ENCODE results near the gene CALHM1. TPM values are rescaled to one million over a fixed set of nuclear protein-coding genes. Genes with fewer than 3 reads are reported as not detected.

Gene CALHM1
- total RNA-seq, 1 experiment from 2014 or later = not detected

- no peak for DNase-seq (ENCODE audit: low spot score)
Measured at GRCh38 chr10:103455235-103455634, 3.5 kb downstream of the CALHM1 start.

GRCh38 chr10:103454026-103454425 is 4.7 kb downstream of the CALHM1 start:
- no peak for DNase-seq (ENCODE audit: low spot score)

- DNase-seq (ENCODE audit: low spot score) = no peak
Measured at GRCh38 chr10:103452506-103453230, 6.0 kb downstream of the CALHM1 start.

GRCh38 chr10:103451831-103452505 is 6.7 kb downstream of the CALHM1 start, which contains the start of gene CALHM2:
Gene CALHM2 (minus strand): TSS chr10:103452370. CDS start chr10:103449941, 2,429 bp downstream.
- DNase-seq (ENCODE audit: low spot score) = no peak

DNA sequence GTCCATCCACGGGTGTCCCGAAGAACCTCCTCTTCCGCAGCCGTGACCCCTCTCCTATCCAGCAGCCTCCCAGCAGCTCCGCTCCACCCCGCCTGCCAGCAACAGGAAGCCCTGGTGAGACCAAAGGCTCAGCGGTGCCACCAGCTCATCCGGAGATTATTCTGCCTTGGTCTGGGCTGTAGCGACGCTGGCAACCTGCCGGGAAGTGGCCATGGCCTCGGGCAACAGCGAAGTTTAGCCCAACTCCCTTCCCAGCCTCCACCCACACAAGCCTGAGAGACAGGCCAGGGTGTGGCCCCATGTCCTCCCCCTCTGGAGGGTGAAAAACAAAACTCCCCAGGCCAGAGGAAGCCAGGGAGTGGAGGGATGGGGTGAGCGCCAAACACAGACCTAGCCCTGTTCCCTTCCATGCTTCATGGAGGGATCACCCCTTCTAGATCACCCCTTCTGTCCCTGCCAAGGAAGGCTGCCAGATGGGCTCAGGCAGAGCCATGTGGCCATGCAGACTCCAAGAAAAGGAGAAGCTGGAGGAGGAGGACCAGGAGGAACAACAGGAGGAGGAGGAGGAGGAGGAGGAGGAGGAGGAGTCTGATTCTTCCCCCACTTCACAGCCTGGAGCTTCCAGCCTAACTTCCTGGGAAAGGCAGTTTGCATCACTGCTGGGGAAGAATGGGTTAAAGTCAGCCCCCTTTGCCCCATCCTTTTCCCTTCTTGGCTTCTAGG is 7.4 kb downstream of the CALHM1 start:
- DNase-seq (ENCODE audit: low spot score) = peak; percentile 76

- no peak for DNase-seq (ENCODE audit: low spot score)
Measured at GRCh38 chr10:103450201-103450695, 8.5 kb downstream of the CALHM1 start.

GRCh38 chr10:103449208-103450144 is 9.2 kb downstream of the CALHM1 start:
- DNase-seq (ENCODE audit: low spot score) = no peak

- no peak for DNase-seq (ENCODE audit: low spot score)
Measured at GRCh38 chr10:103448746-103449145, 10.0 kb downstream of the CALHM1 start.

GRCh38 chr10:103447187-103447586 is 11.5 kb downstream of the CALHM1 start:
- no peak for DNase-seq (ENCODE audit: low spot score)

DNA sequence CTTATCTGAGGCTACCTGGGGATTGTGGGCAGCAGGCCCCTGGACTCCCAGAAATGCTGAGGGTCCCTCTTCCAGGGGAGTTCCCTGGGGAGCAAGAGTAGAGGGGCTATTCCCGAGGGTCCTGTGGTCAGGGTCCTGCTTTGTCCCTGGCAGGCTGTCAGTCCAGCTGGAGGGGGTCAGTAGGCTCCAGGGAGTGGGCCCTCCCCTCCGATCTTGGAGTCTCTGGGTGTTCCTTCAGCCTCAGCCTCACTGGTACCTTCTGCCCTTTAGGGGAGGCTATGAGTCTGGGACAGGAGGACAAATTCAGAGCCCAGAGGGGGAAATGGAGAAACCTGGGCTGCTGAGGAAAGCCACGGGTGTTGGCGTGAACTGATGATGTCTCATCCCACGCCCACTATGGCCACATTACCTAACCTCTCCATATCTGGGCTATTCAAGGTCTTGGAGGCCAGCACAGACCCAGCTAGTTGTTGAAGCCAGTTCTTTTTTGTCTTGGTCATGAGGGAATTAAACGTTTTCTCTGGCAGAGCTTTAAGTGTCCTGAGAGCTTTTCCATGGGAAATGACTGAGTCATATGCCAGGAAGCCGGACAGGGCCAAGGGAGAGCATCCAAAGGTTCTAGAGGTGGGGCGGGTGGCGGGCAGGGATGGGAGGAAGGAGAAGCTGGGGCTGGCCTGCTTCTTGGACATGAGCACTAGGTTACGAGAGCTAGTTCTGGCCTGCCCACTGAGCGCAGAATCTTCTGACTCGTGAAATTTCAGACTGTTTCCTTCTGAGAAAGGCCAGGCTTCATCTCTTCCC is 12.7 kb downstream of the CALHM1 start:
- no peak for DNase-seq (ENCODE audit: low spot score)

DNA sequence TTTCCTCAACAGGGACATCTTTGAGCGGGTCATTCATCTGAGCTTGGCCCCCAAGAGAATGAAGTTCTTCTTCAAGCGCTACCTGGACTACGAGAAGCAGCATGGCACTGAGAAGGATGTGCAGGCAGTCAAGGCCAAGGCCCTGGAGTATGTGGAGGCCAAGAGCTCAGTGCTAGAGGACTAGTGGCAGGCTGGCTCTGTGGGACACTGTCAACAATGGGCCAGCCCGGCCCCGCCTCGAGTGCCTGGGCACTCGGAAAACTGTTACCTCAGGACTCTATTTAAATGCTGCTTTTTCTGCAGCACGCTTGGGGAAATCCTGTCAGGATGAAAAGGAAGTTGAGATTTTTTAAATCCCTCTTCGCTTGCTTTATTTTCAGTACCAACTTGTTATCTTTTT is 13.3 kb downstream of the CALHM1 start:
- no peak for DNase-seq (ENCODE audit: low spot score)

DNA sequence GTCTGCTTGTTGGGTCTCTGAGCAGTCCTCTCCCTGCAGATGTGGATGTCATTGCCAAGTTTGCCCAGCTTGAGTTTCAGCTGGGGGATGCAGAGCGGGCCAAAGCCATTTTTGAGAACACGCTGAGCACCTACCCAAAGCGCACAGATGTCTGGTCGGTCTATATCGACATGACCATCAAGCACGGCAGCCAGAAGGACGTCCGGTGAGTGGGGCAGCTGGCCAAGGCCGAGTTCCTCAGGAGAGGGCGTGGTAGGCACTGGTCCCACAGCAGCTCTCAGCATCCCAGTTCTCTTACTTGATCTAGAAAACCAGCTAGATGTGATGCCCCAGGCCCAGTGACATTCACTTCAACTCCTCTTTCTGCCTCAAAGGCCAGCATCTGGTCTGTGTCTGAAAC is 14.2 kb downstream of the CALHM1 start:
- no peak for DNase-seq (ENCODE audit: low spot score)

DNA sequence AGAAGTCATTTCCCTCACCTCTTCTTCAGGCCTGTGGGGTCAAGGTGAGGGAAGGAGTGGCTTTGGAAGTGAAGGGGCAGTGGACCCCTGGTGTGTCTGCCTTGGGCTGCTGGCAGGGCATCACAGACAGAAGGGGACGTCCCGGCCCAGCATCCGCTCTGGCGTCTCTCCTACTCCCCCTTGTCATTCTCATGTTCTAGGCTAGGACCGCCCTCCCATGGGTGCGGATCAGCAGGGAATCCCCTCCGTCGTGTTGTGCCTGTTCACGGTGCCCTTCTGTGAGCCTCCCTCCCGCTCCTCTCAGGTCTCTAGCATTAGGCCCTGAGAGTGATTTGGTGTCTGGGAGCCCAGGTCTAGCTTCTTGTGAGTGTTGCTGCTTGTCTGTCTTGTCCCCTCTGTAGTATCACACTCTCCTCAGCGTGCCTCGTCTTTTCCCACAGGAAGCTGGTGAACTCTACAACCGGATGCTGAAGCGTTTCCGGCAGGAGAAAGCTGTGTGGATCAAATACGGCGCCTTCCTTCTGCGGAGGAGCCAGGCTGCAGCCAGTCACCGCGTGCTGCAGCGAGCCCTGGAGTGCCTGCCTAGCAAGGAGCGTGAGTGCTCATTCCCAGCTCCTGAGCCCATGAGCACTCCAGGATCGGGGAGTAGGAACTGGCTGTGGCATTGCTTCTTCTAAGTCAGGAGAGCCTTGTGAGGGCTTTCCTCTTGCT is 15.1 kb downstream of the CALHM1 start:
- DNase-seq (ENCODE audit: low spot score) = no peak

- no peak for DNase-seq (ENCODE audit: low spot score)
Measured at GRCh38 chr10:103442031-103442461, 16.7 kb downstream of the CALHM1 start.

DNA sequence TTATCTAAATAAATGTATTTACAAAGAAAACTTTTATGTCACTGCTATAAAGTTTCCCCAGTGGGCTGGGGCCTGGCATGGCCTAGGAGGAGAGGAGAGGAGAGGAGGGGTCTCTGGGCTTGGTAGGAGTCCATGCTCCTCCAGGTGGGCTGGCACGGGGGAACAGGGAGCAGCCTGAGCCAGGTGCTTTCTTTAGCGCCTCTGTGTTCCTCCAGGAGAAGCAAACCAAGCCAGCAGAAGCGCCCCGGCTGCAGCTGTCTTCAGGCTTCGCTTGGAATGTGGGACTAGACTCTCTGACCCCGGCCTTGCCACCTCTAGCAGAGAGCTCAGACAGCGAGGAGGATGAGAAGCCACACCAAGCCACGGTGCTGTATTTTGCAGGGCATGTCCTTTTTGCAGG is 17.1 kb downstream of the CALHM1 start:
- no peak for DNase-seq (ENCODE audit: low spot score)

DNA sequence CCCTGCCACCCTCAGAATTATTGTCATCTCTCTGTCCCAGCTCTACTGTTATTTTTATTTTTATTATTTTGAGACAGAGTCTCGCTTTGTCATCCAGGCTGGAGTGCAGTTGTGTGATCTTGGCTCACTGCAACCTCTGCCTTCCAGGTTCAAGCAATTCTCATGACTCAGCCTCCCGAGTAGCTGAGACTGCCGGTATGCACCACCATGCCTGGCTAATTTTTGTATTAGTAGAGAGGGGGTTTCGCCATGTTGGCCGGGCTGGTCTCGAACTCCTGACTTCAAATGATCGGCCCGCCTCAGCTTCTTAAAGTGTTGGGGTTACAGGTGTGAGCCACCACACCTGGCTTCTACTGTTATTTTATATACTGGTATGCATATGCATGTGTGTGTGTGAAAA is 17.5 kb downstream of the CALHM1 start:
- no peak for DNase-seq (ENCODE audit: low spot score)

GRCh38 chr10:103440416-103440815 is 18.3 kb downstream of the CALHM1 start:
- no peak for DNase-seq (ENCODE audit: low spot score)

- no peak for DNase-seq (ENCODE audit: low spot score)
Measured at GRCh38 chr10:103439776-103440175, 18.9 kb downstream of the CALHM1 start.

GRCh38 chr10:103433858-103434257 is 24.8 kb downstream of the CALHM1 start:
- no peak for DNase-seq (ENCODE audit: low spot score)

- no peak for DNase-seq (ENCODE audit: low spot score)
Measured at GRCh38 chr10:103431902-103432301, 26.8 kb downstream of the CALHM1 start.
